PC-9 (cell line): ENCODE data around the gene PDE4B. TPM values are rescaled to one million over a fixed set of nuclear protein-coding genes. Genes with fewer than 3 reads are reported as not detected.

Source experiments
- BruUV-seq: library from RNA; stranded (reverse); fragments of 400-500 nt; replicated peaks from 2 replicates; lab custom pipeline; 2021; lab: Mats Ljungman, UMichigan
- CTCF ChIA-PET: fragments of 300-600 bp; sonication (Branson Sonifier 250); formaldehyde crosslinking; loops from one replicate; lab custom pipeline; 2022; ENCODE audit warnings: antibody characterized with exemption; lab: Charles Lee
- POLR2A ChIA-PET: fragments of 300-600 bp; sonication (Branson Sonifier 250); formaldehyde crosslinking; loops from one replicate; lab custom pipeline; 2022; ENCODE audit warnings: antibody characterized with exemption; ENCODE audit not compliant: unreplicated experiment; lab: Charles Lee
- DNase-seq, 2 experiments: peaks; one replicate each; pipeline versions ENCODE4 v3.0.0 to v3.0.0-alpha.2; 2015 to 2022; ENCODE audit warnings: mixed read lengths in 1 of 2
- H2AFZ ChIP-seq: fragments of 200-600 bp; sonication (generic); 2 replicates; pipeline ENCODE4 v1.8.1; 2017; ENCODE audit warnings: antibody characterized with exemption
- H3F3A ChIP-seq: fragments of 200-600 bp; sonication (generic); 2 replicates; pipeline ENCODE4 v1.8.1; 2017; ENCODE audit warnings: antibody characterized with exemption, mild to moderate bottlenecking, low read depth; ENCODE audit not compliant: insufficient read depth
- H3K27ac ChIP-seq: fragments of 200-600 bp; sonication (generic); 2 replicates; pipeline ENCODE4 v1.6.1; 2016; ENCODE audit warnings: mixed run types
- H3K27me3 ChIP-seq: fragments of 200-600 bp; sonication (generic); 2 replicates; pipeline ENCODE4 v1.6.1; 2016; ENCODE audit warnings: low read depth, mixed run types; ENCODE audit not compliant: insufficient read depth
- H3K36me3 ChIP-seq: fragments of 200-600 bp; sonication (generic); 2 replicates; pipeline ENCODE4 v1.6.1; 2016; ENCODE audit warnings: low read depth, mixed run types
- H3K4me1 ChIP-seq: fragments of 200-600 bp; sonication (generic); replicated peaks from 2 replicates; pipeline ENCODE4 v1.6.1; 2016; ENCODE audit warnings: mixed run types; ENCODE audit not compliant: insufficient read depth
- H3K4me2 ChIP-seq: fragments of 200-600 bp; sonication (generic); 2 replicates; pipeline ENCODE4 v1.6.1; 2017; ENCODE audit warnings: mixed run types
- H3K4me3 ChIP-seq: fragments of 200-600 bp; sonication (generic); 2 replicates; pipeline ENCODE4 v1.6.1; 2016; ENCODE audit warnings: mixed run types
- H3K79me2 ChIP-seq: fragments of 200-600 bp; sonication (generic); 2 replicates; pipeline ENCODE4 v1.6.1; 2017; ENCODE audit warnings: low read depth, mixed run types
- H3K9me2 ChIP-seq: fragments of 200-600 bp; sonication (generic); 2 replicates; pipeline ENCODE4 v1.8.1; 2017; ENCODE audit warnings: mild to moderate bottlenecking; ENCODE audit not compliant: insufficient read depth
- H3K9me3 ChIP-seq: fragments of 200-600 bp; sonication (generic); 2 replicates; pipeline ENCODE4 v1.8.1; 2016; ENCODE audit warnings: low read depth; ENCODE audit not compliant: insufficient read depth
- H4K20me1 ChIP-seq: fragments of 200-600 bp; sonication (generic); 2 replicates; pipeline ENCODE4 v1.8.1; 2017; ENCODE audit not compliant: insufficient read depth
- EZH2 ChIP-seq: fragments of 200-600 bp; sonication (generic); IDR thresholded peaks from 2 replicates; pipeline ENCODE4 v1.8.0; 2017; ENCODE audit warnings: antibody characterized with exemption, low read depth
- intact Hi-C: fragments of 100-400 bp; cut with micrococcal nuclease; formaldehyde crosslinking; loops from one replicate; pipeline ENCODE4 v1.10.0; 2022; ENCODE audit not compliant: unreplicated experiment
- total RNA-seq: library from RNA; stranded (reverse); gene quantifications from 2 replicates; pipeline ENCODE4 v1.2.3, GENCODE V29; 2021
- TF ChIP-seq, protein P1 (sequence below): fragments of 200-600 bp; sonication (generic); conservative IDR thresholded peaks from 2 replicates; pipeline ENCODE4 v1.6.1; 2017; ENCODE audit warnings: mixed run types, antibody characterized with exemption, mild to moderate bottlenecking, moderate library complexity

PDE4B gene
- total RNA-seq, 1 experiment from 2014 or later = 1.3 TPM

GRCh38 chr1:66167267-66167666, 374.6 kb downstream of the PDE4B start:
- Histone ChIP-seq H3K4me2 (no peak overlapping the region), H3K4me1 (no peaks in the 10 kb centered on the region), H2AFZ (no peak overlapping the region), H3K27ac (no peak overlapping the region), H3K4me3 (no peak overlapping the region), H3F3A (no peaks in the 10 kb centered on the region), H3K9me3 (no peaks in the 10 kb centered on the region), H3K27me3 (no peaks in the 10 kb centered on the region), H4K20me1 (no peaks in the 10 kb centered on the region), H3K9me2 (no peaks in the 10 kb centered on the region), H3K79me2 (no peaks in the 10 kb centered on the region), H3K36me3 (no peaks in the 10 kb centered on the region)
- no peak for DNase-seq
- intact Hi-C loops = no loop called here
- BruUV-seq = no TSS peak
- POLR2A ChIA-PET = no interaction called here
- CTCF ChIA-PET = no interaction called here
- TF ChIP-seq EZH2 = no peak
- TF ChIP-seq, protein P1, sequence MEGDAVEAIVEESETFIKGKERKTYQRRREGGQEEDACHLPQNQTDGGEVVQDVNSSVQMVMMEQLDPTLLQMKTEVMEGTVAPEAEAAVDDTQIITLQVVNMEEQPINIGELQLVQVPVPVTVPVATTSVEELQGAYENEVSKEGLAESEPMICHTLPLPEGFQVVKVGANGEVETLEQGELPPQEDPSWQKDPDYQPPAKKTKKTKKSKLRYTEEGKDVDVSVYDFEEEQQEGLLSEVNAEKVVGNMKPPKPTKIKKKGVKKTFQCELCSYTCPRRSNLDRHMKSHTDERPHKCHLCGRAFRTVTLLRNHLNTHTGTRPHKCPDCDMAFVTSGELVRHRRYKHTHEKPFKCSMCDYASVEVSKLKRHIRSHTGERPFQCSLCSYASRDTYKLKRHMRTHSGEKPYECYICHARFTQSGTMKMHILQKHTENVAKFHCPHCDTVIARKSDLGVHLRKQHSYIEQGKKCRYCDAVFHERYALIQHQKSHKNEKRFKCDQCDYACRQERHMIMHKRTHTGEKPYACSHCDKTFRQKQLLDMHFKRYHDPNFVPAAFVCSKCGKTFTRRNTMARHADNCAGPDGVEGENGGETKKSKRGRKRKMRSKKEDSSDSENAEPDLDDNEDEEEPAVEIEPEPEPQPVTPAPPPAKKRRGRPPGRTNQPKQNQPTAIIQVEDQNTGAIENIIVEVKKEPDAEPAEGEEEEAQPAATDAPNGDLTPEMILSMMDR = no peak

GRCh38 chr1:66168467-66168887, 375.8 kb downstream of the PDE4B start:
- BruUV-seq = no TSS peak
- DNase-seq = no peak
- no peak overlapping the region for H3K27ac ChIP-seq
- H3K27me3 ChIP-seq = no peaks in the 10 kb centered on the region
- no peaks in the 10 kb centered on the region for H3K4me1 ChIP-seq
- no peaks in the 10 kb centered on the region for H3K79me2 ChIP-seq
- intact Hi-C loops = no loop called here
- H3K9me2 ChIP-seq = no peaks in the 10 kb centered on the region
- no peak overlapping the region for H3K4me2 ChIP-seq
- H4K20me1 ChIP-seq = no peaks in the 10 kb centered on the region
- no peak overlapping the region for H3K4me3 ChIP-seq
- H3K36me3 ChIP-seq = no peaks in the 10 kb centered on the region
- H3K9me3 ChIP-seq = no peaks in the 10 kb centered on the region
- H2AFZ ChIP-seq = no peak overlapping the region
- ChIA-PET CTCF (no interaction called here), POLR2A (no interaction called here)
- H3F3A ChIP-seq = no peaks in the 10 kb centered on the region
- TF ChIP-seq, protein P1 = no peak
- TF ChIP-seq EZH2 = no peak

- Histone ChIP-seq H3K36me3 (no peaks in the 10 kb centered on the region), H4K20me1 (no peaks in the 10 kb centered on the region), H3K79me2 (no peaks in the 10 kb centered on the region), H2AFZ (no peak overlapping the region), H3K4me1 (no peaks in the 10 kb centered on the region), H3K9me2 (no peaks in the 10 kb centered on the region), H3K27ac (no peak overlapping the region), H3K27me3 (no peaks in the 10 kb centered on the region), H3K4me2 (no peak overlapping the region), H3K9me3 (no peaks in the 10 kb centered on the region), H3F3A (no peaks in the 10 kb centered on the region), H3K4me3 (no peak overlapping the region)
- BruUV-seq = no TSS peak
- TF ChIP-seq, protein P1 = no peak
- TF ChIP-seq EZH2 = no peak
- ChIA-PET POLR2A (interaction anchor here (1.0 kb wide), 1 partner anchor 357 kb away, joined by 3 read pairs; no protein-coding TSS in a partner anchor), CTCF (no interaction called here)
- DNase-seq = no peak
- intact Hi-C loops = no loop called here
Observed at GRCh38 chr1:66168948-66169671, 376.4 kb downstream of the PDE4B start.
